ENCODE results near the gene CX3CR1.

Gene CX3CR1

GRCh38 chr3:39285332-39285731 lies 5.5 kb upstream of the CX3CR1 start:
- no peak overlapping the region for H3K4me3 ChIP-seq (ENCODE audit: low read length)
- TF ChIP-seq CTCF (IDR thresholded peaks at IDR 0.05; ENCODE audit: insufficient read depth, low read depth, low read length, missing control alignments) = no peak
- DNase-seq (ENCODE audit: low read depth) = no peak

- no peak for DNase-seq (ENCODE audit: low read depth)
- TF ChIP-seq CTCF (IDR thresholded peaks at IDR 0.05; ENCODE audit: insufficient read depth, low read depth, low read length, missing control alignments) = no peak
- no peak overlapping the region for H3K4me3 ChIP-seq (ENCODE audit: low read length)
These were observed 4.6 kb upstream of the CX3CR1 start for GRCh38 chr3:39284457-39284881.

- no peak for DNase-seq (ENCODE audit: low read depth)
- no peak overlapping the region for H3K4me3 ChIP-seq (ENCODE audit: low read length)
- TF ChIP-seq CTCF (IDR thresholded peaks at IDR 0.05; ENCODE audit: insufficient read depth, low read depth, low read length, missing control alignments) = no peak
These were observed 2.2 kb upstream of the CX3CR1 start for GRCh38 chr3:39282057-39282456.

- no peak for DNase-seq (ENCODE audit: low read depth)
- H3K4me3 ChIP-seq (ENCODE audit: low read length) = no peak overlapping the region
- no peak for TF ChIP-seq CTCF (IDR thresholded peaks at IDR 0.05; ENCODE audit: insufficient read depth, low read depth, low read length, missing control alignments)
These were observed 1.7 kb upstream of the CX3CR1 start for GRCh38 chr3:39281533-39281932.

- TF ChIP-seq CTCF (IDR thresholded peaks at IDR 0.05; ENCODE audit: insufficient read depth, low read depth, low read length, missing control alignments) = no peak
- no peak overlapping the region for H3K4me3 ChIP-seq (ENCODE audit: low read length)
- no peak for DNase-seq (ENCODE audit: low read depth)
These were observed 735 bp upstream of the CX3CR1 start for GRCh38 chr3:39280571-39280970.

- no peak overlapping the region for H3K4me3 ChIP-seq (ENCODE audit: low read length)
- no peak for DNase-seq (ENCODE audit: low read depth)
These were observed 1.3 kb downstream of the CX3CR1 start for GRCh38 chr3:39278616-39278935.

More at GRCh38 chr3:39278616-39278935, 1.3 kb downstream of the CX3CR1 start:
- TF ChIP-seq CTCF (IDR thresholded peaks at IDR 0.05; ENCODE audit: insufficient read depth, low read depth, low read length, missing control alignments) = no peak

Data from epithelial cell of esophagus (primary cell).